T-helper 1 cell treated with Interleukin-12 subunit alpha and Interleukin-12 subunit beta and Interleukin-4 antibody, amounts not matched to agents 30 ng/mL and 1 ng/mL, for 36 hours (primary cell): ENCODE results near the gene CNGA2. TPM values are rescaled to one million over a fixed set of nuclear protein-coding genes. Genes with fewer than 3 reads are reported as not detected.

Experiments
- intact Hi-C: fragments of 100-400 bp; cut with micrococcal nuclease; formaldehyde crosslinking; loops from one replicate; pipeline ENCODE4 v1.15.1; 2024
- total RNA-seq: library from RNA; stranded (reverse); gene quantifications from 2 replicates; pipeline ENCODE4 v1.2.3, GENCODE V29; 2022

The CNGA2 gene
- total RNA-seq, 1 donor from 2014 or later, result not detected

DNA sequence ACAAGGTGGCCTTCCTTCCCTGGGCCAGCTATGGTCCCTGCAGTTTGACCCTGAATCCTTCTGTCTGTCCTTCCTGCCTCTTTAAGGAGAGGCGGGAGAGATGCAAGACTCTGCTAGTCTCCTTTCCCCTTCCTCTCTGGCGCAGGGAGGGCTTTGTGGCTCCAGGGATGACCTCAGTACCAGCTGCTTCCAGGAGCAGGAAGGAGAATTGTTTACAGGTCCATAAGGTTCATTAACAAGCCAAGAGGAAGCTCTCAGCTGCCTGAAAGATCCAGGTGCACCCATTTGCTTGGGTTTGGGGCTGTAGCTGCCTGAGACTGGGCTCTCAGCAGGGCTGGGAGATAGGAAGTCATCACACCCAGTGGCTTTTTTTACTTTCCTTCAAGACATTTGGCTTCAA, 22.8 kb upstream of the CNGA2 start:
- intact Hi-C loops, result no loop called here

GRCh38 chrX:151712253-151712652, 22.3 kb upstream of the CNGA2 start:
- intact Hi-C loops, result no loop called here

DNA sequence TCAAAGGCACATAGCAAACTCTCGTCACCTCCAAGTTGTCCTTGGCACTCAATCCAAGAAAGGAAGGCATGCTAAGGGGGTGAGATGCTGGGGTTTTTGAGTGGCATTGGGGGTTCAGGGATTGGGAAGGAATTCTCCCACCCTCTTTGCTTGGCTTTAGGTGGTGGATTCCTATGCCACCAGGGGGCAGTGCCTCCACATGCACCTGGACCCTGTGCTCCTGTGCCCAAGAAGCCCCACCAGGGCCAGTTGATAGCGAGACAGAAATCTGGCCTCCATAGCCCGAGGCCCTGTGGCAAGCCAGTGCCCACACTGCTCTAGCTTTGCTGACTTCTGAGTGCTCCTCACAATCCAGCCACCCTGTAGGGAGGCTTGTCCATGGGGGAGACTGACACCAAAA, 20.7 kb upstream of the CNGA2 start:
- intact Hi-C loops, result no loop called here

GRCh38 chrX:151714362-151714761, 20.2 kb upstream of the CNGA2 start:
- intact Hi-C loops, result no loop called here

- intact Hi-C loops, result no loop called here
Observed at GRCh38 chrX:151715752-151716151, 18.8 kb upstream of the CNGA2 start, which contains the start of gene FATE1. FATE1 (plus strand) TSS chrX:151716035; CDS start chrX:151716120, 85 bp downstream.

DNA sequence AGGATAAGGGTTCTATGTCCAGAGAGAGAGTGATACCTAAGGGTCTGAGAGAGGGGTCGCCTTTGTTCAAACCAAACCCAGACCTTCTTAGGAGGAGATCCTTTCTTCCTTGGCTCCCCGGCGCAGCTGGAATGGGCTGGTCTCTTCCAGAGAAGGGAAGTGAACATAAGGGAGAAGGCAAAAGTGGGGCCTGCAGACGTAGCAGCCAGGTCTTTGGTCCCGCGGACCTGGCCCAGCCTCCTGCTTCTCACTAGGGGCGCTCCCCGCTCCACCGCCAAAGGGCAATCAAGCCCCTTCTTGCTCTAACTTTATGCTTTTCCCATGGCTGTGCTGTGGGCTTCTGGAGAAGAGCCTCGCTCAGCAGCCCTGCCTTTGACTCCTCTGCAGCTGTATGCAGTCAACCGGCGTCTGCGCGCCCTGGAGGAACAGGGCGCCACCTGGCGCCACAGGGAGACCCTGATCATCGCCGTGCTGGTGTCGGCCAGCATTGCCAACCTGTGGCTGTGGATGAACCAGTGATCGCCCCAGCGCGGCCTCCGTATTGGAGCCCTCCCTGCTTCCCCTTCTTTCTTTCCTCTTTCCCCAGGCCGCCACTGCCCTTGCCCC, 12.2 kb upstream of the CNGA2 start:
- intact Hi-C loops, result no loop called here

DNA sequence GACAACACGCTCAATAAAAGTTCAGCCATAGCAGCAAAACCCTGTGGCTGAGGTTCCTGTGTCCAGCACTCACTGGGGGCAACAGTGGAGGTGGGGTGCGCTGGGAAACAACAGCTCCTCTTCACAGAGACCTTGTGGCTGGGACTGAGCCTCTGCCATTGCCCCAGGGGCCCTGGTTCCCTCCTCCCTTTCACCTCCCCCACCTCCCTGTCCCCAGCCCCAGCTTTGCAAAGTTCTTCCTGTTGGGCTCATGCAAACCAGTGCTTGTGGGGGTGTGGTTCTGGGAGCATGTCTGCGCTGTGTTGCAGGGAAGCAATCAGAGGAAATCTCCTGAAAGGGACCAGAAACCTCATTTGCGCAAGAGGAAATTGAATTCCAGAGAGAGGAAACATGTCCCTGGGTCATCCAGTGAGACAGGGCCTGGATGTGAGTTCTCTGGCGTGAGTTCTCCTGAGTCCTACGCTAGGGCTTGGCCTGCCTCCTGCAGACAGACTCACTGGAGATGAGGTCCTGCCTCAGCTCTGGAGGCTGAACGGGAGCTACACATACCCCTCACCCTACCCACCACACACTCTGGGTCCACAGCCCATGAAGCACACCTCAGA, 11.3 kb upstream of the CNGA2 start:
- intact Hi-C loops, result no loop called here

DNA sequence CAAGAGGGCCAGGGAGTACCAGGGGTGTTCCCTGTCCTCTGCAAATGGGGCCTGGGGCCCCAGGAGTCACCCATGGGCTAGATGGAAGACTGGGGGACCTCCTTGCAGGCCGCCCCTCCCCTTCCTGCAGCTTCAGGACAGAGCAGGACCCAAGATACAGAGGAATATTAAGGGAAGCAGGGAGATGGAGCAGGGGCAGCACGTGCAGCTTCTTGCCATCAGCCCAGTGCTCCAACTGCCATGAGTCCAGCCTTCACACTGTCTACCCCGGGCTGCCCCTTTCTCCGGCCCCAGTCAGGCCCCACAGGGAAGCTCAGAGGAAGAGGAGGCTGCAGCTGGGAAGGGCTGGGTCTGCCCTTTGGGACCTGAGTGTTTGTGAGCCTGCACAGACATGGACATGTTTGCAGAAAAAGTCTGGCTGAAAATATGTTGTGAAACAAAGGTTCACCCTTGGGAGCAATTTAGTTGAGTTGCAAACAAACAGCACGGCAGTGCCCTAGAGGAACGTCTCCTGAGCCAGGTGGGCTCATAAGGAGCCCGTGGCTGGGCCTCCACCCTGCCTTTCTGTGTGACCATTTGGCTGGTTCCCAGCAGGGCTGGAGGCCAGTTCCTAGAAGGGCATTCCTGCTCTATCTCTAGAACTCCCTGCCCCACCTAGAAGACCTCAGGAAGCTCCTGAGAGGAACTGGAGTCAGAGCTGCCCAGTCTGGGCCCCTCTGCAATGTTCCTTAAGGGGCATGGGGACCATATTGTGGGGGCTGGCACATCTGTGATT, 9.8 kb upstream of the CNGA2 start:
- intact Hi-C loops, result no loop called here

DNA sequence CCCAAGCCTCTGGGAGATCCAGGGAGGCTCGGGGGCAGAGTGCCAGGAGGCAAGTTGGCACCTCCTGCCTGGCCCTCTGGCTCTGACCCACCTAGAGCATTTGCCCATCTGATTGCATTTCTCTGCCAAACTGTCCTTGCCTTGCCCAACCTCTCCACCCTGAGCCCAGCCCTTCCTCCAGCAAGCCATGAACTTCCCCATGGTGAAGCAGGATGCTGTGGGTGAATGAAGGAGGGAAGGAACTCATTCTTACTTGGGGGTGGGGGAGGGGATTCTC, 9.3 kb upstream of the CNGA2 start:
- intact Hi-C loops, result no loop called here

GRCh38 chrX:151726751-151727150, 7.8 kb upstream of the CNGA2 start:
- intact Hi-C loops, result no loop called here

DNA sequence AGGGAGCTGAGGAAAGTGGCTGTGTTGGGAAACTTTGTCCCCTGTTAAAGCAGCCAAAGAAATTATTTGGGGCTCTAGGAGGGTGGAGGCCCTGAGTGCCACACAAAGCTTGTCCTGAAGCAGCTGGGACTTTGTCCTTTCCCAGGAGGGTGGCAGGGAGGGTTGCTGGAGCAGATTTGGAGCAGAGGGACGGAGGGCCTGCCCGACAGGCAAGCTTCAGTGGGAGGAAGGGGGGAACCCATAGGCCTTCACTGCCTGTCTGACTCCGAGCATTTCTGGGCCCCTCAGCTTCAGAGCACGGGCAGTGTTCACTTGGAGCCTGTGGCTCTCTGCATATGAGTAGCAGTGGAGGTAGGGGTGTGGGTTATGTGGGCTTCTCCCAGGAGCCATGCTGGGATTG, 7.2 kb upstream of the CNGA2 start:
- intact Hi-C loops, result no loop called here

- intact Hi-C loops, result no loop called here
Observed at GRCh38 chrX:151729056-151729725, 5.4 kb upstream of the CNGA2 start.

GRCh38 chrX:151735219-151735618, 673 bp downstream of the CNGA2 start:
- intact Hi-C loops, result no loop called here

GRCh38 chrX:151736685-151737084, 2.1 kb downstream of the CNGA2 start:
- intact Hi-C loops, result no loop called here

DNA sequence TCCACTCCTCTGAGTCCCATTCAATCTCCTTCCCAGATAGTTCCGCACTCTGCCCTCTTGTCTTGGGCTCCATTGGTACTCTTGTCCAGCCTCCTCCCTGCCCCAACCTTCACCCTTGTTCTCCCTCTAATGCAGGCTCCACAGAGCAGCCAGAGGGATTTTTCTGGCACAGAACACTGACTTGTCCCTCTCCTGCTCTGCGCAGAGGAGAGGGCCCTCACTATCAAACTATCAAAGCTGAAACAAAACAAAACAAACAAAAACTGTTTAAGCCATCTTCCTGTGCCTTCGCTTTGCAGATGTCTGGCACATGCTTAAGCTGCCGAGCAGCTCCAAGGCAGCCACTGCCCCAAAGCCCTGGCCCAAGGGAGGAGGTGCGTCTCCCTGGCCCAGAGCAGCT, 2.9 kb downstream of the CNGA2 start:
- intact Hi-C loops, result no loop called here

- intact Hi-C loops, result no loop called here
Observed at GRCh38 chrX:151738751-151739150, 4.2 kb downstream of the CNGA2 start.

- intact Hi-C loops, result no loop called here
Observed at GRCh38 chrX:151741606-151742005, 7.1 kb downstream of the CNGA2 start.

DNA sequence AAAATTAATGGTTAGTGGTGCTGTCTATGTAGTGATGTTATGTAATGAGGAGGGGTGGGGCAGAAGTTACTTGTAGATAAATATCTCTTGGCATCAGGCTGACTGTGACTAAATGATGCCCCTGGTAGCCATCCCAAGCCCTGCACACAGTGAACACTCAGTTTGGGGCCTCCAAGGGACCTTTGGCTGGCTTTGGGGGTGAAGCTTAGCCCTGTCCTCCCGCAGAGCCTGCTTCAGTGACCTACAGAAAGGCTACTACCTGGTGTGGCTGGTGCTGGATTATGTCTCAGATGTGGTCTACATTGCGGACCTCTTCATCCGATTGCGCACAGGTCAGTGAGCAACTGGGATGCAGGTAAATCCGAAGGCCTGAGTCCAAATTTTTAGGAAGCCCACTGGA, 7.8 kb downstream of the CNGA2 start:
- intact Hi-C loops, result no loop called here

- intact Hi-C loops, result no loop called here
Observed at GRCh38 chrX:151743651-151744470, 9.3 kb downstream of the CNGA2 start.

DNA sequence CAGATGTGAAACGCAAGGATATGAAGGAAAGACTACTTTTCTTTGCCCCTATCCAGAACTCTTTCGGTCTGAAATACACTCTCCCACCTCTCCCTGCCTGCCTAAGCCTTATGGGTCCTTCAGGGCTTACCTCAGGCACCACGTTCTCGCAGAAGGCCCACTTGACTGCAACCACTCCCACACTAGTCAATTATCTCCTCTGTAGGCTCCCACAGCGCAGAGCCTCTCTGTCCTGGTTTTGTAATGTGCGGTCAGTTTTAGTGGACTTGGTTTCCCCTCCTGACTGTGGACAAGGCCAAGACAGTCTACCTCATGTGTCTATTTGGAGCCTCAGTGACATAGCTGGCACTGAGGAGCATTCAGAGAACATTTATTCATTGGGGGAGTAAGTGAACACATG, 11.1 kb downstream of the CNGA2 start:
- intact Hi-C loops, result no loop called here

DNA sequence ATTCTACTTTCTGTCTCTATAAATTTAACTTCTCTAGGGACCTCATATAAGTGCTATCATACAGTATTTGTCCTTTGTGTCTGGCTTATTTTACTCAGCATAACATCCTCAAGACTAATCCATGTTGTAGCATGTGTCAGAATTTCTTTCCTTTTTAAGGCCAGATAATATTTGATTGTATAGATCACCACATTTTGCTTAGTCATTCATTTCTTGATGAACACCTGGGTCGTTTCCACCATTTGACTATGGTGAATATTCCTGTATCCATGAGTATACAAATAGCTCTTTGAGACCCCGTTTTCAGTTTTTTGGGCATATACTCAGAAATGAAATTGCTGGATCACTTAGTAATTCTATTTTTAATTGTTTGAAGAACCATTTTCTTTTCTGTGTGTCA, 12.0 kb downstream of the CNGA2 start:
- intact Hi-C loops, result no loop called here
